Measurements from ENCODE around the gene METTL9. TPM values are rescaled to one million over a fixed set of nuclear protein-coding genes. Genes with fewer than 3 reads are reported as not detected.

The METTL9 gene
- total RNA-seq, 1 experiment from 2014 or later, result 41.4 TPM

DNA sequence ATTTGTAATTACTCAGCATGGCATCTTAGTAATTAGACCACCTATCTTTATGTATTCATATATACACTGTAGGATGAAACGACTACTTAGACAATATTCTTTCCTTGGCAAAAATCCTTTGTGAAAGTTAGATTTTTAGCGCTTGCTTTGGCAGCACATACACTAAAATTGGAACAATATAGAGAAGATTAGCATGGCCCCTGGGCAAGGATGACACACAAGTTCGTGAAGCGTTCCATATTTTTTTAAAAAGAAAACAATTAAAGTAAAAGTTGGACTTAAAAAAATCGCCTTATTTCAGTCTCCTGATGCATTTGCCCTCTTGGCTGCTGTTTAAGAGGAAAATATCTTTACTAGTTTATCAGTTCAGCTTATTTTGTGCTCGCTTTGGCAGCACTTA is 42.5 kb downstream of the METTL9 start:
- H3K36me3 ChIP-seq (ENCODE audit: control insufficient read depth in 1 of 2, insufficient read depth in 2 of 2, low read length in 2 of 2), result no peaks in the 10 kb centered on the region
- ChIA-PET CTCF (interaction anchor here (1.5 kb wide), 1 partner anchor 10 kb away, joined by 4 read pairs; the partner anchor contains the start of gene IGSF6), POLR2A (no interaction called here), RAD21 (ENCODE audit: low non-redundant PET in 1 of 2, low total read pairs in 2 of 2, uncharacterized antibody in 2 of 2, unreplicated experiment in 2 of 2) (no interaction called here)
- H3K9ac ChIP-seq (ENCODE audit: low read length), result no peak overlapping the region
- no peak overlapping the region for H2AFZ ChIP-seq (ENCODE audit: low read depth, low read length, poor library complexity, severe bottlenecking)
- no peaks in the 10 kb centered on the region for H3K9me2 ChIP-seq (ENCODE audit: insufficient read depth)
- no peaks in the 10 kb centered on the region for H4K20me1 ChIP-seq (ENCODE audit: insufficient read depth)
- intact Hi-C loops (cut with micrococcal nuclease), result no loop called here
- no peaks in the 10 kb centered on the region for H3K27me3 ChIP-seq (ENCODE audit: insufficient read depth, low read length)
- no peak overlapping the region for H3K4me2 ChIP-seq (ENCODE audit: low read length)
- ATAC-seq, result no peak
- no peak for DNase-seq (ENCODE audit: low read depth, low spot score)
- TF ChIP-seq JUND (IDR thresholded peaks at IDR 0.05), result no peak
- no peak overlapping the region for H3K4me3 ChIP-seq (replicated peaks in 1 of 2; ENCODE audit: low read depth in 1 of 2, low read length in 2 of 2)
- H3K79me2 ChIP-seq (ENCODE audit: insufficient read depth, low read length), result no peaks in the 10 kb centered on the region
- H3K9me3 ChIP-seq (ENCODE audit: control insufficient read depth in 1 of 2, insufficient read depth in 1 of 2, low read depth in 1 of 2, low read length in 2 of 2), result no peaks in the 10 kb centered on the region
- no peak overlapping the region for H3K27ac ChIP-seq (ENCODE audit: low read depth, low read length)
- no peaks in the 10 kb centered on the region for H3K4me1 ChIP-seq (ENCODE audit: control insufficient read depth in 1 of 2, insufficient read depth in 2 of 2, low read length in 2 of 2)
- BruUV-seq (replicated peaks), result no TSS peak

DNA sequence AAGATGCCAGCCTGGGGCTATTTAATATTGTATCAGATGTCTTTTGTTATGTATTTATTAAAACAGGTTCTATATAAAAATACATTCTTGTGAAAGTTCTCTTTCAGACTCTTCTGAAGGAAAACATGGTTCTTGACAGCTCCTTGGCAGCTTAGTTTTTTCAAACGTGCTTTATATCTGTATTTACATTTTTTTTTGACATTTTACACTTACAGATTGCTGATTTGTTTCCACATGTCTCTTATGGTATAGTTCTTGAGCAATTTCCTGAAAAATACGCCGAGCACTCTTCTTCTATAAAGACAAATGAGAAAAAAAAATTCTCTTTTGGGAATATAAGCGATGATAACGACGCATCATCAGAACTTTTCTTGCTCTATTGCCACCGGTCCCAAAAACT is 43.5 kb downstream of the METTL9 start:
- Histone ChIP-seq H3K4me3 (replicated peaks in 1 of 2; ENCODE audit: low read depth in 1 of 2, low read length in 2 of 2) (no peak overlapping the region), H2AFZ (ENCODE audit: low read depth, low read length, poor library complexity, severe bottlenecking) (no peak overlapping the region), H3K36me3 (ENCODE audit: control insufficient read depth in 1 of 2, insufficient read depth in 2 of 2, low read length in 2 of 2) (no peaks in the 10 kb centered on the region), H3K9me3 (ENCODE audit: control insufficient read depth in 1 of 2, insufficient read depth in 1 of 2, low read depth in 1 of 2, low read length in 2 of 2) (no peaks in the 10 kb centered on the region), H3K9me2 (ENCODE audit: insufficient read depth) (no peaks in the 10 kb centered on the region), H3K27ac (ENCODE audit: low read depth, low read length) (no peak overlapping the region), H4K20me1 (ENCODE audit: insufficient read depth) (no peaks in the 10 kb centered on the region), H3K4me1 (ENCODE audit: control insufficient read depth in 1 of 2, insufficient read depth in 2 of 2, low read length in 2 of 2) (no peaks in the 10 kb centered on the region), H3K9ac (ENCODE audit: low read length) (no peak overlapping the region), H3K4me2 (ENCODE audit: low read length) (no peak overlapping the region), H3K27me3 (ENCODE audit: insufficient read depth, low read length) (no peaks in the 10 kb centered on the region), H3K79me2 (ENCODE audit: insufficient read depth, low read length) (no peaks in the 10 kb centered on the region)
- CTCF ChIA-PET, result interaction anchor here (0.6 kb wide), 1 partner anchor 14 kb away, joined by 4 read pairs; no protein-coding TSS in a partner anchor
- POLR2A ChIA-PET, result no interaction called here
- RAD21 ChIA-PET (ENCODE audit: low non-redundant PET in 1 of 2, low total read pairs in 2 of 2, uncharacterized antibody in 2 of 2, unreplicated experiment in 2 of 2), result no interaction called here
- TF ChIP-seq FOSL1 (IDR thresholded peaks at IDR 0.05; ENCODE audit: low read depth), result no peak
- ATAC-seq (no peak), DNase-seq (ENCODE audit: low read depth, low spot score) (no peak)
- intact Hi-C loops (cut with micrococcal nuclease), result no loop called here
- no TSS peak for BruUV-seq (replicated peaks)

DNA sequence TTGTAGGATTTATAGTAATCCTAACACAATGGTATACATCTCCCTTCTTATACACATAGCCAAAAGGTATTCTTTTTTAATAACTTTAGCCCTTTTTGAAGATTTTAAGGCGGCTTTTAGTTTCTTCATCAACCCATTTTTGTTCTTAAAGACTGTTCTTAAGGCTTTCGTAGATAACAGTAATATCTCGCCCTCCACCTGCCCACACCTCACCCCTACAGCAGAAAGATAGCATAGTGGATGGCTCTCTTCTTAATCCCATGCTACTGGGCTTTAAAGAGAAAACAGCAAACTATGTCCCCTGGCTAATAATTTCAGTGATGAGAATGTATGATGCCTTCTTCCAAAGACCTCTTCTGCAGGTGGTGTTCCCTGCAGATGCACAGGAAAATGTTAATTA is 44.4 kb downstream of the METTL9 start:
- CTCF ChIA-PET, result no interaction called here
- TF ChIP-seq ZNF274 (IDR thresholded peaks at IDR 0.05; ENCODE audit: low read depth, low read length) (no peak), YY1 (IDR thresholded peaks at IDR 0.05; ENCODE audit: extremely low read depth, insufficient replicate concordance, low read depth, low read length) (no peak), CEBPB (IDR thresholded peaks at IDR 0.05; ENCODE audit: low read depth) (no peak), RAD21 (IDR thresholded peaks at IDR 0.05; ENCODE audit: low read depth) (no peak), ELF1 (IDR thresholded peaks at IDR 0.05; ENCODE audit: borderline replicate concordance, low read depth) (no peak), EGR1 (IDR thresholded peaks at IDR 0.05; ENCODE audit: low read depth) (no peak), EZH2 (IDR thresholded peaks at IDR 0.05) (no peak), TCF7L2 (IDR thresholded peaks at IDR 0.05; ENCODE audit: borderline replicate concordance, extremely low read depth, insufficient read depth, insufficient read length) (no peak), SP1 (IDR thresholded peaks at IDR 0.05; ENCODE audit: low read depth) (no peak), JUND (IDR thresholded peaks at IDR 0.05) (no peak), POLR2A (IDR thresholded peaks at IDR 0.05; ENCODE audit: borderline replicate concordance, extremely low read depth, insufficient read depth, insufficient read length) (no peak)
- TF ChIP-seq, protein P1, sequence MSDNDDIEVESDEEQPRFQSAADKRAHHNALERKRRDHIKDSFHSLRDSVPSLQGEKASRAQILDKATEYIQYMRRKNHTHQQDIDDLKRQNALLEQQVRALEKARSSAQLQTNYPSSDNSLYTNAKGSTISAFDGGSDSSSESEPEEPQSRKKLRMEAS (IDR thresholded peaks at IDR 0.05), result no peak
- TF ChIP-seq, protein P2, sequence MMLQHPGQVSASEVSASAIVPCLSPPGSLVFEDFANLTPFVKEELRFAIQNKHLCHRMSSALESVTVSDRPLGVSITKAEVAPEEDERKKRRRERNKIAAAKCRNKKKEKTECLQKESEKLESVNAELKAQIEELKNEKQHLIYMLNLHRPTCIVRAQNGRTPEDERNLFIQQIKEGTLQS (IDR thresholded peaks at IDR 0.05), result no peak

More for the DNA sequence above, 44.4 kb downstream of the METTL9 start:
- POLR2A ChIA-PET, result no interaction called here
- Histone ChIP-seq H2AFZ (ENCODE audit: low read depth, low read length, poor library complexity, severe bottlenecking) (no peak overlapping the region), H3K4me2 (ENCODE audit: low read length) (no peak overlapping the region), H3K27ac (ENCODE audit: low read depth, low read length) (no peak overlapping the region), H3K9me2 (ENCODE audit: insufficient read depth) (no peaks in the 10 kb centered on the region), H3K9ac (ENCODE audit: low read length) (no peak overlapping the region), H3K27me3 (ENCODE audit: insufficient read depth, low read length) (no peaks in the 10 kb centered on the region), H3K36me3 (ENCODE audit: control insufficient read depth in 1 of 2, insufficient read depth in 2 of 2, low read length in 2 of 2) (no peaks in the 10 kb centered on the region), H4K20me1 (ENCODE audit: insufficient read depth) (no peaks in the 10 kb centered on the region), H3K4me3 (replicated peaks in 1 of 2; ENCODE audit: low read depth in 1 of 2, low read length in 2 of 2) (no peak overlapping the region), H3K4me1 (ENCODE audit: control insufficient read depth in 1 of 2, insufficient read depth in 2 of 2, low read length in 2 of 2) (no peaks in the 10 kb centered on the region), H3K9me3 (ENCODE audit: control insufficient read depth in 1 of 2, insufficient read depth in 1 of 2, low read depth in 1 of 2, low read length in 2 of 2) (no peaks in the 10 kb centered on the region), H3K79me2 (ENCODE audit: insufficient read depth, low read length) (no peaks in the 10 kb centered on the region)
- DNase-seq (ENCODE audit: low read depth, low spot score) (no peak), ATAC-seq (no peak)
- no TSS peak for BruUV-seq (replicated peaks)
- intact Hi-C loops (cut with micrococcal nuclease), result no loop called here
- RAD21 ChIA-PET (ENCODE audit: low non-redundant PET in 1 of 2, low total read pairs in 2 of 2, uncharacterized antibody in 2 of 2, unreplicated experiment in 2 of 2), result no interaction called here
